ENCODE results near the gene MYO16.

- TF ChIP-seq CTCF (conservative IDR thresholded peaks at IDR 0.05; ENCODE audit: low read length) = no peak
- no peak for TF ChIP-seq EZH2phosphoT487 (IDR thresholded peaks at IDR 0.05; ENCODE audit: borderline replicate concordance)
Observed at GRCh38 chr13:108897955-108898354, 268.5 kb downstream of the MYO16 start.
